Subcutaneous adipose tissue (tissue), 4 donors: ENCODE data around the gene TNNT3. TPM values are rescaled to one million over a fixed set of nuclear protein-coding genes. Genes with fewer than 3 reads are reported as not detected.

ENCODE experiments used
- total RNA-seq, 4 donors: library from RNA; depleted of rRNA; stranded (reverse); fragments of >200 nt; gene quantifications; one replicate each; pipeline ENCODE4 v1.1.0, GENCODE V29; 2016
- TF ChIP-seq, protein P1 (sequence below): fragments of 450-650 bp; IDR thresholded peaks from one replicate; pipeline ENCODE4 v1.5.1; 2016; ENCODE audit warnings: low read depth, mild to moderate bottlenecking, control low read depth, antibody characterized with exemption, moderate library complexity

The TNNT3 gene
- total RNA-seq, 4 donors from 2014 or later: 7.7 to 29.0 (median 10.2) TPM

GRCh38 chr11:1946812-1947484 lies 27.4 kb downstream of the TNNT3 start, which contains the start of gene MRPL23:
Gene MRPL23 (plus strand): TSS chr11:1947332. CDS start chr11:1947363, 31 bp downstream.
- TF ChIP-seq, protein P1, sequence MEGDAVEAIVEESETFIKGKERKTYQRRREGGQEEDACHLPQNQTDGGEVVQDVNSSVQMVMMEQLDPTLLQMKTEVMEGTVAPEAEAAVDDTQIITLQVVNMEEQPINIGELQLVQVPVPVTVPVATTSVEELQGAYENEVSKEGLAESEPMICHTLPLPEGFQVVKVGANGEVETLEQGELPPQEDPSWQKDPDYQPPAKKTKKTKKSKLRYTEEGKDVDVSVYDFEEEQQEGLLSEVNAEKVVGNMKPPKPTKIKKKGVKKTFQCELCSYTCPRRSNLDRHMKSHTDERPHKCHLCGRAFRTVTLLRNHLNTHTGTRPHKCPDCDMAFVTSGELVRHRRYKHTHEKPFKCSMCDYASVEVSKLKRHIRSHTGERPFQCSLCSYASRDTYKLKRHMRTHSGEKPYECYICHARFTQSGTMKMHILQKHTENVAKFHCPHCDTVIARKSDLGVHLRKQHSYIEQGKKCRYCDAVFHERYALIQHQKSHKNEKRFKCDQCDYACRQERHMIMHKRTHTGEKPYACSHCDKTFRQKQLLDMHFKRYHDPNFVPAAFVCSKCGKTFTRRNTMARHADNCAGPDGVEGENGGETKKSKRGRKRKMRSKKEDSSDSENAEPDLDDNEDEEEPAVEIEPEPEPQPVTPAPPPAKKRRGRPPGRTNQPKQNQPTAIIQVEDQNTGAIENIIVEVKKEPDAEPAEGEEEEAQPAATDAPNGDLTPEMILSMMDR: no peak

- TF ChIP-seq, protein P1: no peak
Observed at GRCh38 chr11:1947592-1948237, 28.2 kb downstream of the TNNT3 start.

GRCh38 chr11:1948389-1948788 lies 28.9 kb downstream of the TNNT3 start:
- TF ChIP-seq, protein P1: no peak

DNA sequence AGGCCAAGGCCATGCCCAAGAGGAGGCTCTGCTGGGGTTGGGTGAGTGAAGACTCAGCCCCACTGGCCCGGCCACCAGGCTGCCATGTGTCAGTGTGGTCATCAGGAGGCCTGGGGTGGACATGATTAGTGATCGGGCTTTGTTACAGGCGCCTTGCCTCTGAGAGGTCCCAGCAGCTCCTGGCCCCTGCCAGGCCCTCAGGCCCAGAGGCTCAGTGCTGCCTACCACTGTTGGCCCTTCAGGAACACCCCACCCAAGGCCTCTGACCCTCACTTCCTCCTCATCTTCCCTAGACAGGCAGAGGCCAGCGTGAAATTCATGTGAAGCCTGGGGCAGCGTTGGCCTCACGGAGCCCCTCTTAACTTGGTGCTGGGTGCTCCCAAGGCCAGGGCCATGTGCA lies 29.8 kb downstream of the TNNT3 start:
- TF ChIP-seq, protein P1: no peak

DNA sequence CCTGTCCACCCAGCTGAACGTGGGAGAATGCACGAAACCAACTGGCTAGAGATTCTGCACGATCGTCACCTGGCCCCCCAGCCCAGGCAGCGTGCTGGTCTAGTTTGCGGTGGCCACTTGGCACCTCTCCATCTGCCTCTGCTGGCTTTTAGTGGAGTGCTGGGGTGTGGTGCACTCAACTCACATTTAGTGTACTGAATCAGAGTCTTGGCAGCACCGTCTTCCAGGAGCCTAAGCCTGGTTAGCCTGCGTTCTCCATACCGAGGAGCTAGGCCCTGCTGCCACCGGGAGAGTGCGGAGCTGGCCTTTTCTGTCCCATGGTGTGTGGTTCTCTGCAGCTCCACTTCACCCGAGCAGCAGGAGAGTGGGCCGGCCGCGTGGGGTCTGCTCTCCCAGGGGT lies 30.4 kb downstream of the TNNT3 start:
- TF ChIP-seq, protein P1: no peak

GRCh38 chr11:1952806-1953482 lies 33.4 kb downstream of the TNNT3 start:
- TF ChIP-seq, protein P1: no peak
